ENCODE data around the gene SLC15A4.

SLC15A4 gene

DNA sequence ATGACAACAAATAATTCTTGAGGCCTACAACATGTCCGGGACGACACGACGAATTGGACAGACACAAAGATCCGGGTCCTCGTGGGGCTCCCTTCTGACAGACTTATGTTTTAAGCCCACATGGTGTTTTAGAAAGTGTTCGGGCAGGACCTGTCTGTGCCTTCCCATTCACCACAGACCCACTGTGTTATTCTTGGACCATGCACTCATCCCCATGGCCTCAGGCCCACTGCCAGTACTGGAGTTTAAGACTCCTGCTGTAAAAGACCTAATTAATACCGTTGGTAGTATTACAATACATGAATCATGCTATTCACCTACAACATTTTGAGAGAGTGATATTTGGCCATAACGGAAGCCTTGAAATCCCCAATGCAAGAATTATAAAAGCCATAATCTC, 20.0 kb downstream of the SLC15A4 start:
- no peak overlapping the region for H3K4me3 ChIP-seq (ENCODE audit: low read depth, low read length)
- TF ChIP-seq, protein P1, sequence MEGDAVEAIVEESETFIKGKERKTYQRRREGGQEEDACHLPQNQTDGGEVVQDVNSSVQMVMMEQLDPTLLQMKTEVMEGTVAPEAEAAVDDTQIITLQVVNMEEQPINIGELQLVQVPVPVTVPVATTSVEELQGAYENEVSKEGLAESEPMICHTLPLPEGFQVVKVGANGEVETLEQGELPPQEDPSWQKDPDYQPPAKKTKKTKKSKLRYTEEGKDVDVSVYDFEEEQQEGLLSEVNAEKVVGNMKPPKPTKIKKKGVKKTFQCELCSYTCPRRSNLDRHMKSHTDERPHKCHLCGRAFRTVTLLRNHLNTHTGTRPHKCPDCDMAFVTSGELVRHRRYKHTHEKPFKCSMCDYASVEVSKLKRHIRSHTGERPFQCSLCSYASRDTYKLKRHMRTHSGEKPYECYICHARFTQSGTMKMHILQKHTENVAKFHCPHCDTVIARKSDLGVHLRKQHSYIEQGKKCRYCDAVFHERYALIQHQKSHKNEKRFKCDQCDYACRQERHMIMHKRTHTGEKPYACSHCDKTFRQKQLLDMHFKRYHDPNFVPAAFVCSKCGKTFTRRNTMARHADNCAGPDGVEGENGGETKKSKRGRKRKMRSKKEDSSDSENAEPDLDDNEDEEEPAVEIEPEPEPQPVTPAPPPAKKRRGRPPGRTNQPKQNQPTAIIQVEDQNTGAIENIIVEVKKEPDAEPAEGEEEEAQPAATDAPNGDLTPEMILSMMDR (IDR thresholded peaks at IDR 0.05; ENCODE audit: low read depth, low read length), result no peak

DNA sequence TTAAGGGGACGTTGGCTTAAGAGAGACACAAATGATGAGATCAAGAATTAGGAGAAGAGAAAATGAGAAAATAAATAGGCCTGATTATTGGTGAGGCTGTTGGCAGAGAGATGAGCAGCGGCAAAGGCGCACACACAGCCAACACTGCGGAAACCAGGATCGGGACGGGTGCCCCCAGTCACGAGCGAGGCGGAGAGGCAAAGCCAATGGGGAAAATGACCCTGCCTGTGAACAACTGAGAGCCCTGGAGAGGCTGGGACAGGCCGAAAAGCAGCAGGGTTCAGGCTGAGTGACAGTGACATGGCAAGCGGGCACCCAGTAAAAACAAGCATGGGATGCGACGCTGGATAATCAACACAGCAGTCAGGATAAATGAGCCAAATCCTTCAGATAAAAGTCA, 21.0 kb downstream of the SLC15A4 start:
- TF ChIP-seq, protein P1 (IDR thresholded peaks at IDR 0.05; ENCODE audit: low read depth, low read length), result no peak
- H3K4me3 ChIP-seq (ENCODE audit: low read depth, low read length), result no peak overlapping the region

DNA sequence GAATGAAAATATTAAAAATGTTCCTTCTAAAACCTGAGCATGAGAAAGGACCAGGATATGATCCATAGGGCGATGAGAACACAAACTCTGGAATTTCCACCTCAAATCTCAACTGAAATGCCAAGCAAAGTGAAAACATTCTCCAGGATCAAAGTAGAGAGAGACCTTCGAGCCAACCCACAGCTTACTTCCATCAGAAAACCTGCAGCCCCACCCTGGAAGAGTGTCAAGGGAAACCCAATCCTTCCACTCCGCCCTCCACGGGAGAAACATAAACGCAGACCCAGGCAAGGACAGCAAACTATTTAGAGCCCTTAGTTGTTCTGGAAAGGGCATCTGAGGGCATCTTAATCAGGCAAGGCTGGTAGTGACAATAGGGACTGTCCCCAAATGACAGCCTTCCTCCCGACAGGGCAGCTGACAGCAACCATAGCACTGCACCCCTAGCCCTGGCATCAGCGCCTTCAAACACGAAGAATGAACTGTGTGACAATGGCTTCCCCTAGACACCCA, 21.8 kb downstream of the SLC15A4 start:
- no peak overlapping the region for H3K4me3 ChIP-seq (ENCODE audit: low read depth, low read length)
- TF ChIP-seq, protein P1 (IDR thresholded peaks at IDR 0.05; ENCODE audit: low read depth, low read length), result no peak

DNA sequence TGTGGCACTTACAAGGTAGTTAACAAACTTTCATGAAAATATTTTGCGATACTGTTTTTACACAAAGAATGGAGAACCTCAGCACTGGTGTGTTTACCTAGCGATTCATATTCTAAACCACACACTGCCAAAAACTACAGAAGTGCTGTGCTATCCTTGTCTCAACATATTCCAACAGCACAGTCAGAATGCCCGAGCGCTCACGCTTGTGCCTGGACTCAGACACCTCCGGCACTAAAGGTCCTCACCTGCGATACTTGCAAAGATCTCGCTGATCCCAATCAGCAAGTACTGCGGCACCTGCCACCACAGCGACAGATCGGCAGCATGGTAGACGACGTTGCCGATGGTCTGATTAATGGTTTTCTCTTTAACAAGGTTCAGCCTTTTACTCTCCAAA, 23.2 kb downstream of the SLC15A4 start:
- no peak overlapping the region for H3K4me3 ChIP-seq (ENCODE audit: low read depth, low read length)
- TF ChIP-seq, protein P1 (IDR thresholded peaks at IDR 0.05; ENCODE audit: low read depth, low read length), result no peak

DNA sequence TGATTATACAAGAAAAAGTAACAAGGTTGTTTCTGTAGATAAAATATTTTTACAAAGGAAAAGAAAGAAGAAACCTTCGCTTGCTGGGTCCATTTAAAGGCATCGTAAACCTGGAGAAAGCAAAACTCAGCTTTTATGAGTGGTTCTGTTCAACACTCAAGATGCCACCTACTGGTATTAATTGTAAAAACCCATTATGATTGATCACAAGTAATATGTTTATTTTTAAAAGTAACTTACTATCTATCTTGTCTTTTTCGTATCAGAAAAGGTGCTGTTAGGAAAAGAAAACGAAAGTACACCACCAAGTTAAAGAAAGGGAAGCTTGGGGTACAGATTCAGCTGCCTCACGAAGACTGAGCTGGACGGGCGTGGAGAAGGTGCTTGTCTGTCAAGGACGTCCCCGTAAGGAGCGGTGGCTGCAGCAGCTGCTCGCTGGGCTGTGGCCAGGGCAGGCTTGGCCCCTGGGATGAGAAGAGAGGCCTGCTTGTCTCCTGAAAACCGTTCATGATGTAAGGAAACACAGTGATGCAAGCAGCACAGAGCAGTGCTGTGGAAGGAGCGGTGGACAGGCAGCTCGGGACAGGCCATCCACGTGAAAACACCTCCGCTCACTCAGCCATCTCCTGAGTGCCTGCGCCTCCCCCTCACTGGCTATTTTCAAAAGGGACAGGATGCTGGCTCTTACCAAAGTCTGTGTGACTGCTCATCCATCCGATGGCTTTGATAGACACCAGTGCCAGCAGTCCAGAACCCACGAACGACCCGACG, 25.0 kb downstream of the SLC15A4 start:
- H3K4me3 ChIP-seq (ENCODE audit: low read depth, low read length), result no peak overlapping the region
- TF ChIP-seq, protein P1 (IDR thresholded peaks at IDR 0.05; ENCODE audit: low read depth, low read length), result no peak

DNA sequence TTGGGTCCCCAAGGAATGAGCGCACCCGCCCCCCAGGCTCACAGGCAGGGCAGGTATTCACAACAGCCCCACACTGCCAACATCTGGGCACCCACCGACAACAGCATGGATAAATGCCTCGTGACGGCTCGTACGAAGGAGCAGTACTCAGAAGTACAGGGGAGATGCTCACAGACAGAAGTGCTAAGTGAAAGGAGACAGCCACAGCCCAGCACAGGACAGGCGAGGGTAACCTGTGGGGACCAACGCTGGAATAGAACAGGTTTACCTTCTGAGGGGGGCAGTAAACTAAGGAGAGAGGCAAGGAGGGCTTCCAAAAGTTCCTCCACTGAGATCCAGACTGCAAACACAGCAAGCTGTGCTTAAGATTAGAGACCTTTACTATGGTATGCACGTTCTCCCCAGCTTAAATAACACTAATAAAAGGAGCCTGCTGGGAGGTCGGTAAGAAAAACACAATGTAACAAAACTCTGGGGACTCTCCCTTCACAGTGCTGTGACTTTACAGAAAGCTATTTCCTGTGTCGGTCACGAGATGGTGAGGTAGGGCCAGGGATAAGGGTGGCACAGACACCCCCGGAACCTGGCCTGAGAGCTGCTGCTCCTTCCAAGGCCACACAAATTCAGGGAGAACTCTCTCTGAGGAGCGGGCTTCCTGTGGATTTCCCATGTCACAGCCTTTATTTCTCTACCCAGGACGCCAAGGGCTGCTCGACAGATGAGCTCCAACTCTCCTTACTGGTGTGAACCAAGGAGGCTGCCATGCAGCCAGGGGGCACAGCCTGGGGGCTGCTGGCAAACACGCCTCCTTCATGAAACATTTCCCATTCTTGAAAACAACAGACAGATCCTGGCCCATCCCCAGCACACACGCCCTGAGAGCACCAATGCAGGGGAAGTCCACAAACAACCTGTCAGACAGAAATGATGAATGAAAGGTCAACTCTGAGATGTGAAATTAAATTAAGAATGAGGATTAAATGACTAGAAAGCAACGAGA, 26.3 kb downstream of the SLC15A4 start:
- TF ChIP-seq, protein P1 (IDR thresholded peaks at IDR 0.05; ENCODE audit: low read depth, low read length), result no peak
- H3K4me3 ChIP-seq (ENCODE audit: low read depth, low read length), result no peak overlapping the region

All from WI38 (cell line).